IgD-negative memory B cell (primary cell): ENCODE measurements around the gene PLG. TPM values are rescaled to one million over a fixed set of nuclear protein-coding genes. Genes with fewer than 3 reads are reported as not detected.
"Not testable (repeated sequence)": the region's sequence is repeated elsewhere in the genome, so short reads cannot be mapped to it uniquely, and the experiment has no call there.

Experiments
- H3K27ac Mint-ChIP-seq, 3 donors: one replicate each; pipeline ENCODE4 v1.8.0; 2020 to 2022; ENCODE audit warnings: mild to moderate bottlenecking in 3 of 3, mixed read lengths in 3 of 3, moderate library complexity in 1 of 3
- H3K27me3 Mint-ChIP-seq: one replicate; pipeline ENCODE4 v1.8.0; 2021; ENCODE audit warnings: mixed read lengths
- H3K36me3 Mint-ChIP-seq: one replicate; pipeline ENCODE4 v1.8.0; 2020; ENCODE audit warnings: mild to moderate bottlenecking, mixed read lengths
- H3K4me1 Mint-ChIP-seq, 3 donors: one replicate each; pipeline ENCODE4 v1.8.0; 2020 to 2022; ENCODE audit warnings: mixed read lengths in 3 of 3, mild to moderate bottlenecking in 1 of 3
- H3K4me3 Mint-ChIP-seq, 4 donors: one replicate each; pipeline ENCODE4 v1.8.0; 2020 to 2022; ENCODE audit warnings: mild to moderate bottlenecking in 4 of 4, mixed read lengths in 4 of 4, moderate library complexity in 3 of 4
- H3K9me3 Mint-ChIP-seq, 3 donors: one replicate each; pipeline ENCODE4 v1.8.0; 2020 to 2021; ENCODE audit warnings: mixed read lengths in 3 of 3, mild to moderate bottlenecking in 1 of 3
- polyA plus RNA-seq: library from polyadenylated mRNA; unstranded; fragments of 300-500 nt; fragmentation: Illumina TruSeq; gene quantifications from one replicate; pipeline ENCODE4 v1.2.3, GENCODE V29; 2021

The PLG gene
- polyA plus RNA-seq = not detected

DNA sequence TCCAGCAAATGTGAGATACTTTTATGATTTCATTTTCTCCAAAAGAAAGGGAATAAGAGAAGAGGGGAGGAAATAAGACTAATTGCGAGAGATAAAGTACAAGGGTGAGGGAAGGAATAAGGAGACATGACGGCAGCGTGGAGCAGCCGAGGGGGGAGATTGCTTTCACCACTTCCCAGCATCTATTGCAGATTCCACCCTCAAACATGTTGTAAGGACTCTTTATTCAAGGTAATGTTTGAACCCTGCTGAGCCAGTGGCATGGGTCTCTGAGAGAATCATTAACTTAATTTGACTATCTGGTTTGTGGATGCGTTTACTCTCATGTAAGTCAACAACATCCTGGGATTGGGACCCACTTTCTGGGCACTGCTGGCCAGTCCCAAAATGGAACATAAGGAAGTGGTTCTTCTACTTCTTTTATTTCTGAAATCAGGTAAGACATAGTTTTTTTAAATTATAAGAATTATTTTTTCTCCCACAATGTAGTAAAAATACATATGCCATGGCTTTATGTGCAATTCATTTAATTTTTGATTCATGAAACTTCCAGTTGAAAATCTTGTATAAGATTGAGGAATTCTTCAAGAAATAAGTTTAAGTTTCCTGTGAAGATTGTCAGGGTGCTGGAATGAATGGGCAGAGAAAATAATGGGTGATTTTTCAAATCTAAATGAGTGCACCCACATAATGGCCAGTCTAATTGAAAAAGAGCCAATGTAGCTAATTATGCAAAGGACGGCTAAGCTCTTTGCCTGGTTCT is at the start of gene PLG:
PLG (plus strand) TSS at position 327 of the 763 bp plus-strand sequence; CDS start at position 388, 61 bp downstream.
- H3K36me3 Mint-ChIP-seq, H3K4me3 Mint-ChIP-seq, H3K9me3 Mint-ChIP-seq, H3K4me1 Mint-ChIP-seq, H3K27ac Mint-ChIP-seq: not testable (repeated sequence)
- peaks cover 12% of the 10 kb centered on the region for H3K27me3 Mint-ChIP-seq

DNA sequence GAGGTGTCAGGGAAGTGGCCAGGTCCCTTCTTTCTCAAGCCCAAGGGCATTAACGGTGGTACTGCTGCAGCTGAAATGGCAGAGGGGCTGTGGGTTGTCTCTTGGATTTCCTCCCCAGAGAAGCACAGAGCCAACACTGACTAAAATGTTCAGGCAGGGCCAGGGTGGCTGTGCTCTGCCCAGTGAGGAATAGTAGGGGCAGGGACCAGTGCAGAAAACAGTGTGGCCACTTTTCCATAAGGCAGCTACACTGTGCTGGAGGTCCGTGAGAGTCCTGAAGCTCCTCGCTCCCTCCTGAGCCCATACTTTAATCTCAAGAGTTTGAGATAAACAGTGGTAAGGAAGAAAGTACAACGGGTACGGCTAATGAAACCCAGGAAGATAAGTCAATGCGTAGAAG is 42.5 kb upstream of the PLG start:
- Mint-ChIP-seq H3K4me1 (no peaks in the 10 kb centered on the region), H3K9me3 (peaks cover 0 to 7% (median 6%) of the 10 kb centered on the region in 3 donors), H3K4me3 (no peak overlapping the region), H3K36me3 (no peaks in the 10 kb centered on the region), H3K27ac (no peak overlapping the region), H3K27me3 (peaks cover 1% of the 10 kb centered on the region)

DNA sequence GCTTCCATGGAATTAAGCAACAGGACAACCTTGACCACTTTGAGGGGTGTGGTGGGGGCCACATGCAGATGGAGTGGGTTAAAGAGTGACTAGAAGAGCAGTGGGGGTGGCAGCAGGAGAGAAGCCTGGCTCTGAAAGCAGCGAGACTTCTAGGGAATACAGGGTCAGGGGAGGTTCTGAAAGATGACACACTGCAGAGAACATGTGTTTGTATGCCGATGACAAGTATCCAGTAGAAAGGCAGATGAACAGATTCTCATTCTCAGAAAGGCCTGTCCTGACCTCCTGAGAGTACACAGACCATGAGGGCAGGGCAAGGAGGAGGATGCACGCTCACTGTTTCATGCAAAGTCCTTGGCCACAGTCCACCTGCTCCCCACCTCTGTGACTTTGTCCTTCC is 40.8 kb upstream of the PLG start:
- H3K27me3 Mint-ChIP-seq = peaks cover 3% of the 10 kb centered on the region
- H3K4me1 Mint-ChIP-seq = no peaks in the 10 kb centered on the region
- no peak overlapping the region for H3K27ac Mint-ChIP-seq
- H3K36me3 Mint-ChIP-seq = no peaks in the 10 kb centered on the region
- H3K9me3 Mint-ChIP-seq = peaks cover 0 to 7% (median 6%) of the 10 kb centered on the region in 3 donors
- no peak overlapping the region for H3K4me3 Mint-ChIP-seq

- H3K27ac Mint-ChIP-seq = no peak overlapping the region
- no peaks in the 10 kb centered on the region for H3K4me1 Mint-ChIP-seq
- peaks cover 0 to 3% (median 0%) of the 10 kb centered on the region in 3 donors for H3K9me3 Mint-ChIP-seq
- no peak overlapping the region for H3K4me3 Mint-ChIP-seq
- H3K36me3 Mint-ChIP-seq = no peaks in the 10 kb centered on the region
- H3K27me3 Mint-ChIP-seq = peaks cover 3% of the 10 kb centered on the region
Measured at GRCh38 chr6:160662429-160662828, 39.6 kb upstream of the PLG start.

DNA sequence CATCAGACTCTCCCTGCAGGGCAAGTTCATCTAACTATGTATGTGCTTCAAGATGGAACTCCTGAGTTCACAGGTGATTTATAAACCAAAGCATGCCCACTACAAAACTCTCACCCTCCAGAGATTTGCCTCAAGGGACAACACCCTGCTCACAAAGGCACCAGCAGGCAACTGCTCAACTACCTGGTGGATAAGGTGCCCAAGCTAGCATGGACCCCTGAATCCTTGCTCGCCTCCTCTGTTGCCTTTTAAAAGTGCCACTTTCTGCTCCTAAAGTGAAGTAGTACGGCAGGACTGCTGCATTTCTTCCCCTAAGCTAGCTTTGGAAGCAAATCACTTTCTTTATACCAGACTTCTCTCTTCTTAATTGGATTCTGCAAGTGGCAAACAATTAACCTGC is 39.2 kb upstream of the PLG start:
- H3K27ac Mint-ChIP-seq = no peak overlapping the region
- H3K4me1 Mint-ChIP-seq = no peaks in the 10 kb centered on the region
- peaks cover 3% of the 10 kb centered on the region for H3K27me3 Mint-ChIP-seq
- H3K9me3 Mint-ChIP-seq = peaks cover 0 to 3% (median 0%) of the 10 kb centered on the region in 3 donors
- no peaks in the 10 kb centered on the region for H3K36me3 Mint-ChIP-seq
- no peak overlapping the region for H3K4me3 Mint-ChIP-seq

GRCh38 chr6:160664198-160664597 is 37.8 kb upstream of the PLG start, which contains the start of gene LPA:
Gene LPA, minus strand, starts transcription at chr6:160664275. Its CDS starts 61 bp downstream, at chr6:160664214.
- not testable (repeated sequence) for H3K27me3 Mint-ChIP-seq, H3K27ac Mint-ChIP-seq, H3K4me1 Mint-ChIP-seq, H3K9me3 Mint-ChIP-seq, H3K4me3 Mint-ChIP-seq, H3K36me3 Mint-ChIP-seq

- H3K4me3 Mint-ChIP-seq = no peak overlapping the region
Measured at GRCh38 chr6:160667639-160668481, 34.2 kb upstream of the PLG start.

DNA sequence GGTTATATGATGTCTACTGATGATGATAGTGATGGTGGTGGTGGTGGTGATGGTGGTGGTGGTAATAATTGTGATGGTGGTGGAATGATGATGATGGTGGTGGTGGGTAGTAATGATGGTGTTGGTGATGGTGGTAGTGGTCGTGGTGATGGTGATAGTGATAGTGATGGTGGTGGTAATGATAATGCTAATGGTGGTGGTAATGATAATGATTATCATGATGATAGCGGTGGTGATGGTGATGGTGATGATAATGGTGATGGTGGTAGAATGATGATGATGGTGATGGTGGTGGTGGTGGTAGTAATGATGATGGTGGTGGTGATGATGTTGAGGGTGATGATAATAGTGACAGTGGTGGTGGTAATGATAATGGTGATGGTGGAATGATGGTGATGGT is 33.5 kb upstream of the PLG start:
- peaks cover 3 to 7% (median 7%) of the 10 kb centered on the region in 3 donors for H3K9me3 Mint-ChIP-seq

More at GRCh38 chr6:160667639-160668481, 34.2 kb upstream of the PLG start:
- Mint-ChIP-seq H3K27me3 (peaks cover 3% of the 10 kb centered on the region), H3K36me3 (no peaks in the 10 kb centered on the region), H3K4me1 (no peaks in the 10 kb centered on the region), H3K27ac (no peak overlapping the region), H3K9me3 (peaks cover 2 to 3% (median 2%) of the 10 kb centered on the region in 3 donors)

DNA sequence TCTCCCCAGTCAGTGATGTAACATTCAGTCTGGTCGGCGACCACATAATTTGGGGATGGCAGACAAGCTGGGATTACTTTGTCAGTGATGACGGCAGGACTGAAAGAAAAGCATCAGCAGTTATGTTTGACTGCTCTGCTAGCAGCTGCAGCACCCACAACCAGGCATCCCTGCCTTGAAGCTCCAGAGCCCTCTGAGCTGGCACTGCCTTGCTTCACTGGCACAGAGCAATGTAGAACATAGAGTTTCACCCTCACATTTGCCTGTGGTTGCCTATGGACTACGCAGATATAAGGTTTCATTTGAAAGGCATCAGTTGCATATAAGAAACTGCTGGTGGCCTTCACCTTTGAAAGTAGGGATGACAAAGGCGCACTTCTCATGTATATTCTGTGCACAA is 25.6 kb upstream of the PLG start:
- not testable (repeated sequence) for H3K27ac Mint-ChIP-seq, H3K4me1 Mint-ChIP-seq, H3K36me3 Mint-ChIP-seq, H3K27me3 Mint-ChIP-seq, H3K4me3 Mint-ChIP-seq, H3K9me3 Mint-ChIP-seq

More for the DNA sequence above, 33.5 kb upstream of the PLG start:
- no peaks in the 10 kb centered on the region for H3K4me1 Mint-ChIP-seq
- no peak overlapping the region for H3K4me3 Mint-ChIP-seq
- no peaks in the 10 kb centered on the region for H3K36me3 Mint-ChIP-seq
- H3K27me3 Mint-ChIP-seq = peaks cover 2% of the 10 kb centered on the region
- H3K27ac Mint-ChIP-seq = no peak overlapping the region

- Mint-ChIP-seq H3K27ac (no peak overlapping the region), H3K36me3 (no peaks in the 10 kb centered on the region), H3K9me3 (peaks cover under 1 to 5% (median 4%) of the 10 kb centered on the region in 3 donors), H3K4me3 (no peak overlapping the region), H3K27me3 (peaks cover 2% of the 10 kb centered on the region), H3K4me1 (no peaks in the 10 kb centered on the region)
Measured at GRCh38 chr6:160678230-160678629, 23.8 kb upstream of the PLG start.

DNA sequence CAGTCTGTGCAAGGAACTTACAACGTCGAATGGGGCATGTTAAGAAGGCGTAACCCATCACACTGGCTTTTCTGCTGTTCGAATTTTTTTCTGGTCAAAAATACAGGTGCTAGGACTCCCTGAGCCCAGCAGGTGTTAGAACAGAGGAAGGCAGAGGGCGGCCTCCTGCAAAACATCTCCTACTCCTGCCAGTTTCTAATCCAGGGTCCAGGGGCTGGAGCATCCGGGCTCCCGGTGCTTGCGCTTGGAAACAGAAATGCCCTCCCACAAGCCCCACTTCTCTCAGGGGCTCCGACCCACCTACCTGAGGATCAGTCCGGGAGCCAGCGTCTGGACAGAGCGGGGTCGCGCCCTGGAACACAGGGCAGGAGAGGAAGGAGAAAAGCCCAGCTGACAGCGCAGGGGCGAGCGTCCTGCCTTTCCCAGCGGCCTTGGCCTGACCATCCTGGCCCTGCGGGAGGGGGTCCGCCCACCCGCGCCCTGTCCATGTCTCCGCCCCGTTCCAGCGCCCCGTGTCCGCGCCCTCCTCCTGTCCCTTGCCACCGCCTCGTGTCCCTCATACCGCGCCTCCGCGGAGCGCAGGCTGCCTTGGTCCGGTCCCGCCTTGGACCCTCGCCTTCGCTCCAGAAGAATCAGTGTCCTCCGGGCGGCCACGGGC is 23.2 kb upstream of the PLG start:
- peaks cover 2% of the 10 kb centered on the region for H3K27me3 Mint-ChIP-seq
- H3K27ac Mint-ChIP-seq = no peak overlapping the region
- no peak overlapping the region for H3K4me3 Mint-ChIP-seq
- H3K4me1 Mint-ChIP-seq = no peaks in the 10 kb centered on the region
- H3K36me3 Mint-ChIP-seq = no peaks in the 10 kb centered on the region
- H3K9me3 Mint-ChIP-seq = peaks cover 3 to 4% (median 3%) of the 10 kb centered on the region in 3 donors

- H3K27me3 Mint-ChIP-seq = peaks cover 2% of the 10 kb centered on the region
- H3K4me3 Mint-ChIP-seq = no peak overlapping the region
- H3K4me1 Mint-ChIP-seq = no peaks in the 10 kb centered on the region
- no peak overlapping the region for H3K27ac Mint-ChIP-seq
- no peaks in the 10 kb centered on the region for H3K36me3 Mint-ChIP-seq
- peaks cover 3 to 4% (median 3%) of the 10 kb centered on the region in 3 donors for H3K9me3 Mint-ChIP-seq
Measured at GRCh38 chr6:160679402-160679769, 22.7 kb upstream of the PLG start.

DNA sequence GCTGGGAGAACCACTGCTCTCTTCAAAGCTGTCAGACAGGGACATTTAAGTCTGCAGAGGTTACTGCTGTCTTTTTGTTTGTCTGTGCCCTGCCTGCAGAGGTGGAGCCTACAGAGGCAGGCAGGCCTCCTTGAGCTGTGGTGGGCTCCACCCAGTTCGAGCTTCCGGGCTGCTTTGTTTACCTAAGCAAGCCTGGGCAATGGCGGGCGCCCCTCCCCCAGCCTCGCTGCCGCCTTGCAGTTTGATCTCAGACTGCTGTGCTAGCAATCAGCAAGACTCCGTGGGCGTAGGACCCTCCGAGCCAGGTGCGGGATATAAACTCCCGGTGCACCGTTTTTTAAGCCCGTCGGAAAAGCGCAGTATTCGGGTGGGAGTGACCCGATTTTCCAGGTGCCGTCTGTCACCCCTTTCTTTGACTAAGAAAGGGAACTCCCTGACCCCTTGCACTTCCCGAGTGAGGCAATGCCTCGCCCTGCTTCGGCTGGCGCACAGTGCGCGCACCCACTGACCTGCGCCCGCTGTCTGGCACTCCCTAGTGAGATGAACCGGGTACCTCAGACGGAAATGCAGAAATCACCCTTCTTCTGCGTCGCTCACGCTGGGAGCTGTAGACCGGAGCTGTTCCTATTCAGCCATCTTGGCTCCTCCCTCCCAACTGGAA is 16.8 kb upstream of the PLG start:
- H3K4me3 Mint-ChIP-seq, H3K36me3 Mint-ChIP-seq, H3K27ac Mint-ChIP-seq, H3K27me3 Mint-ChIP-seq, H3K4me1 Mint-ChIP-seq, H3K9me3 Mint-ChIP-seq: not testable (repeated sequence)

DNA sequence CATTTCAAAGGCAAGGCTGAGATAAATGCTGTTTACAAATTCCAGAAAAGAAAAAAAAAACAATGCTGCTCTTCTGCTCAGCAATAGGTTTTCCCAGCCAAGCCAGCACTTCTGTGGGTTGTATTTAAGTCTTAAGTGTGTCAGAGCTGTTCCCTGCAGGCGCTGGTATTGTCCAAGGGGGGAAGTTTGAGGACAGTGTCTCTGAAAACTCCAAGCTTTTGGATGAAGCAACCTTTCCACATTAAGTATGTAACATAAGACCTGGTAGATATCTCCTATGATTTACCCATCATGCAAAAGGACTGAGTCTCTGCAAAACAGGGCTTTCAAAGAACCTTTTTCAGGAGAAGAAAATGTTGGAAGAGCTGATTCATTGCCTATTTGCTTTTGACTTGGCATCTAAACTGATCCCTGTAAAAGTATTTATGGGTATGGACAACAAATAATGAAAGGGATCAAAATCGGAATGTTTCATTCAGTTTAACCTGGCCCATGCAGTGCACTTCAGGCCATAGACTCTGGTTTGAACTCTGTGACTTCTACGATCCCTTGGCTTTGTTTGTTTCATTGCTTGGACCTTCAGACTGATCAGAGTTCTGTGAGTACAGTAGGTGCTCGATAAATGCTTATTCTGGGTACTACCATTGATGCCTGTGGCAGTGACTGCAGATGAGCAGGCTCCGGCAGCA is 16.1 kb upstream of the PLG start:
- Mint-ChIP-seq H3K27me3 (no peaks in the 10 kb centered on the region), H3K4me3 (no peak overlapping the region), H3K9me3 (peaks cover 0 to 6% (median 2%) of the 10 kb centered on the region in 3 donors), H3K27ac (no peak overlapping the region), H3K36me3 (no peaks in the 10 kb centered on the region), H3K4me1 (no peaks in the 10 kb centered on the region)
